KOPT-K1 (cell line): ENCODE data around the gene GNAO1.

Experiments
- H3K27ac ChIP-seq: fragments of 200-600 bp; sonication (generic); 2 replicates; pipeline ENCODE4 v1.5.1; 2016; ENCODE audit warnings: antibody characterized with exemption, mild to moderate bottlenecking, low read depth, low read length; ENCODE audit not compliant: poor library complexity, severe bottlenecking
- H3K36me3 ChIP-seq: fragments of 200-600 bp; sonication (generic); 2 replicates; pipeline ENCODE4 v1.5.1; 2017; ENCODE audit warnings: antibody characterized with exemption, mild to moderate bottlenecking, low read length, moderate library complexity; ENCODE audit not compliant: insufficient read depth
- H3K9me3 ChIP-seq: fragments of 200-600 bp; sonication (generic); 2 replicates; pipeline ENCODE4 v1.5.1; 2017; ENCODE audit warnings: antibody characterized with exemption, low read length, mild to moderate bottlenecking; ENCODE audit not compliant: insufficient read depth, poor library complexity, severe bottlenecking

Gene GNAO1

GRCh38 chr16:56349711-56350161 lies 158.4 kb downstream of the GNAO1 start:
- H3K27ac ChIP-seq, result no peak overlapping the region
- H3K36me3 ChIP-seq, result no peaks in the 10 kb centered on the region
- H3K9me3 ChIP-seq, result no peaks in the 10 kb centered on the region

DNA sequence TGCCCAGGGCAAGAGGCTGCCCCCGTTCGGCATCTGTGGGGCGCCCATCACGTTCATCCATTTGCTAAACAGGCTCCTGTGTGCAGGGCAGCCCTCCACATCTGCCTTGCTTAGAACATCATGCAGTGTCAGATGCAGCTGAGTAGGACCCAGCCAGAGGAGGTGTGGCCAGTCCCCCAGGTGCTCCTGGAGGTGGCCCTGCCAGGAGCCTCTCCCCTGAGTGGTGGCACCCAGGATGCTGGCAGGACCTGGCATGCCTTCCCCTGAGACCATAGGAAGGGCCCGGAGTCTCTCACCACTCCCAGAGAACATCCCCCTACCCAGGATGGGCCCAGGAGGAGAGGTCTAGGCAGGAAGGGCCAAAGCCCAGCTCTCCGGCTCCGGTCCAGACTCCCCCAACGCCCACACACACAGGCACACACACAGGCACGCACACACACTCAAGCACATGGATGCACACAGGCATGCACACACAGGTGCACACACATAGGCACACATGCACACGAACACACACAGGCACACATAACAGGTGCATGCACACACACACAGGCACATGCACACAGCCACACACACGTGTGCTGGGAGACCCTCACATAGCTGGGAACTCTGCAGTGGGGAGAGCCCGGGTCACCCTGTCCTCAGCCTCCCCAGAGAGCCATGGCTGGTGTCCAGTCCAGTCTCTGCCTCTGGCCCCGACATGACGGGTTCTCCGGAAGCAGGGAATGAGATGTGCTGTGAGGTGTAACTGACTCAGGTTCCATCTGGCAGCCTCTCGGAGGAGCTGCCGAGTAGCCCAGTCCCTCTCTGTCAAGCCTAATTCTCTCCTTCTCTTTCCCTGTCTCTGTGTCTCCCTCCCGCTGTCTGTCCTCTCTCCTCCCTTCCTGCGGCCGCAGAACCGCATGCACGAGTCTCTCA lies 159.5 kb downstream of the GNAO1 start:
- Histone ChIP-seq H3K9me3 (no peaks in the 10 kb centered on the region), H3K27ac (no peak overlapping the region), H3K36me3 (no peaks in the 10 kb centered on the region)

- H3K27ac ChIP-seq, result no peak overlapping the region
- no peaks in the 10 kb centered on the region for H3K9me3 ChIP-seq
- H3K36me3 ChIP-seq, result no peaks in the 10 kb centered on the region
Observed at GRCh38 chr16:56351481-56351880, 160.2 kb downstream of the GNAO1 start.

DNA sequence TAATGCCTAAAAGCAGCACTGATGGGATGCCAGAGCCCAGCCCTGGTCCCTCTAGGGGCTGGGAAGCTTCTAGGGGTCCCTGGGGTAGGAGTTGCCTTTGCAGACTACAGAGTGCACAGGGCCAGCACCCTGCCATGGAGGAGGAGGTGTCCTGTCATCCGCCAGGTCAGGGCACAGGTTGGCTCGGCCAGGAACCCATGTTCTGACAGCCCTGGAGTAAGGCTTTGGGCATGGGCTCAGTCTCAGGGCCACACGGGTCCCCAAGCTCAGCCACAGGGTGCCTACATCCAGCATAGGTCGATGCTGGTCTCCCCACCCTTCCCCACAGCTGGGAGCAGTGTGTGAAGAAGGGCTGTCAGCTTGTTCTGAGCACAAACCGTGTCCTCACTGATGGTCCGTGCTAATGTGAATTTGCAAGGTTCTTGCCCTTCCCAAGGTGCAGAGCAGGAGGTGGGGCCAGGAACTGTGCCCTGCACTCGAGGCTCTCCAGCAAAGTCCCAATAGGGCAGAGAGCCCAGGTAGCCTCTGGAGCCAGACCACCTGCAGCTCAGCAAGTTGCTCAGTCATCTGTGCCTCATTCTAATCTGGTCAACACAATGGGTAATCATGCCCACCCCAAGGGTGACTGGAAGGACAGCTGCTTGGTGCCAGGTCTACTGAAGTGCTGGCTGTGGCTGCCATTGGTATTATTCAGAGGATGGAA lies 161.2 kb downstream of the GNAO1 start:
- Histone ChIP-seq H3K27ac (no peak overlapping the region), H3K36me3 (no peaks in the 10 kb centered on the region), H3K9me3 (no peaks in the 10 kb centered on the region)

DNA sequence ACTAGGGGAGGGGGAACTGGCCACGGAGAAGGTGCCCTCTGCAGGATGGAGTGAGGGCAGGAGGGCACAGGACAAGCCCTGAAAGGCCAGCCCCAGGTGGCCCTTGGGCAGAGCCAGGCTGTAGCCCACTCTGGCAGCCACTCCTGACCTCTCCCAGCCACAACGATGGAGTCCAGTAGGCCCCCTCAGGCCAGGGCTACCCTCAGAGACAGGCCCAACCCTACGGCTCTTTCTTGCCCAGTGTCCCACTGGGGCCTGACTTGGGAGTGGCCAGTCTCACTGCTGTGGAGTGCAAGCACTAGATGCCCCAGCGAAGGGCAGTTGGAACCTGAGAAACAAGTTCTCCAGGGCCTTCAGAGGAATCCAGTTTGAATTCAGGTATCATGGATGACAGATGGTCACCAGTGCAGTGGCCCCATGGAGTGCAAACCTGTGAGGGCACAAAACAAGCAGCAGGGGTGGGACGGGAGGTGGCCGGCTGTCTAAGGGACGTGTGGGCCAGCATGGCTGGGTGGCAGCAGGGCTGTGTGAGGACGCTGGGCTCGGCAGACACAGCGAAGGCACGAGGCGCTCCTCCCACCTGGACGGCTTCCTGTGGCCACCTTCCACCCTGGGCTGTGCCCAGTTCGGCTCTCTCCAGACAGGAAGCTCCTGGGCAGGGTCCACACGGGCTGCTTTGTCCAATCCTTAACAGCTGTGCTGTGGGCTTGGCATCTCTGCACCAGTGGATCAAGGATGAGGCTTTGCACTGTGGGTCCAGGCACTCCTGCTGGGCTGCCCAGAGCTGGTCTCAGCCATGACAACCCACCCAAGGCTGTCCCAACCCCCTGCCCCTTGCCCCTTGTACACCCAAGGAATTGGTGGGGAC lies 162.0 kb downstream of the GNAO1 start:
- H3K27ac ChIP-seq, result no peak overlapping the region
- no peaks in the 10 kb centered on the region for H3K36me3 ChIP-seq
- H3K9me3 ChIP-seq, result no peaks in the 10 kb centered on the region

DNA sequence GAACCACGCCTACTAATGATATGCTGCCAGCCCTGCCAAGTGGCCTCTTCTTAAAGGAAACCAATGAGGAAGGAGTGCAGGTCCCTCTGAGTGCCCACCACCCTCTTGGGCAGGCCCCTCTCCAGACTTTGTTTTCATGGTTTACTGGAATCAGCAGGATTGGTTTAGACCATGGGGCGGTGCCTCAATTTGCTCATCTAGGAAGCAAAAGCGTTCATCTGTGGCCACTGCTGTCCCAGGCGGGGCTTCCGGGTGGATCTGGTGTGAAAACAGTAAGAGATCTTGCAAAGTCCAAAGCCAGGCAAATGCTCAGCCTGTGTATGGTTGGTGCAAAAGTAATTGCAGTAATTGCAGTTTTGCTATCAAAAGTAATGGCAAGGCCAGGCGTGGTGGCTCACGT lies 162.7 kb downstream of the GNAO1 start:
- H3K36me3 ChIP-seq, result no peaks in the 10 kb centered on the region
- no peaks in the 10 kb centered on the region for H3K9me3 ChIP-seq
- H3K27ac ChIP-seq, result no peak overlapping the region

DNA sequence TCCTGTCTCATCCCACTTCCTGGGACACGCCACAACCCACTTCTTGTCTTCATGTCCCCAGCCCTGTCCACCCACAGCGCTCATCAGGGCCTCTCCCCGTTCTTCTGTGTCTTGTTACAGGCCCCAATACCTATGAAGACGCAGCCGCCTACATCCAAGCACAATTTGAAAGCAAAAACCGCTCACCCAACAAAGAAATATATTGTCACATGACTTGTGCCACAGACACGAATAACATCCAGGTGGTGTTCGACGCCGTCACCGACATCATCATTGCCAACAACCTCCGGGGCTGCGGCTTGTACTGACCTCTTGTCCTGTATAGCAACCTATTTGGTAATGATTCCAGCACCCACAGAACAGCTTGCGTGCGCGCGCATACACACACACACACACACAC lies 163.5 kb downstream of the GNAO1 start:
- no peaks in the 10 kb centered on the region for H3K9me3 ChIP-seq
- no peak overlapping the region for H3K27ac ChIP-seq
- no peaks in the 10 kb centered on the region for H3K36me3 ChIP-seq

GRCh38 chr16:56355221-56355620 lies 163.9 kb downstream of the GNAO1 start:
- Histone ChIP-seq H3K27ac (no peak overlapping the region), H3K36me3 (no peaks in the 10 kb centered on the region), H3K9me3 (no peaks in the 10 kb centered on the region)

GRCh38 chr16:56355786-56356275 lies 164.5 kb downstream of the GNAO1 start:
- no peaks in the 10 kb centered on the region for H3K9me3 ChIP-seq
- no peak overlapping the region for H3K27ac ChIP-seq
- H3K36me3 ChIP-seq, result peaks cover 5% of the 10 kb centered on the region

GRCh38 chr16:56356276-56357240 lies 165.3 kb downstream of the GNAO1 start:
- peaks cover 12% of the 10 kb centered on the region for H3K36me3 ChIP-seq
- H3K9me3 ChIP-seq, result no peaks in the 10 kb centered on the region
- no peak overlapping the region for H3K27ac ChIP-seq

GRCh38 chr16:56357241-56357764 lies 166.0 kb downstream of the GNAO1 start:
- H3K27ac ChIP-seq, result no peak overlapping the region
- H3K9me3 ChIP-seq, result no peaks in the 10 kb centered on the region
- H3K36me3 ChIP-seq, result peaks cover 19% of the 10 kb centered on the region

DNA sequence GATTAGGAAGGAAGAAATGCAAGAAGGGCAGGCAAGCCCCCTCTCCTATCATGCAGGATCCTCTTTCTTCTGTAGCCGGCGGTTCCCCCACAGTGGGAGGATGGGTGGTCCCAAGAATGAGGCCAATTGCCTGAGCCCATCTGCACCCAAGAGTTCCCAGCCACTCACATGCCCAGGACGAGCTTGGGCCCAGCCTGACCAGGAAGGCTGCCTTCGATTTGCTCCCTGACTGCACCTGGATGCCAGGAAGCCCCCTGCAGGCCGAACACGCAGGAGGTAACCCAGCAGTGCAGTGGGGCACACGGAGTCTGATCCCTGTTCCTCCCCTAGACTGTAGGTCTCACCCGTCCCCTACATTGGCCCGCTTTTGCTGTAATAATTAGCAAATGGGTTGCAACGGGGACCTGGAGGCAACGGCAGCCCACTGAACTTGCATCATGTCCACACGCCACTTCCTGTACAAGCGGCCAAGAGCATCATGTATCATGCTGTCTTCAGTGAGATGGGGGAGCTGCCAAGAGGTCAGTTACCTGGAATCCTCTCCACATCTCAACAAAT lies 166.6 kb downstream of the GNAO1 start:
- Histone ChIP-seq H3K9me3 (no peaks in the 10 kb centered on the region), H3K36me3 (peaks cover 25% of the 10 kb centered on the region), H3K27ac (no peak overlapping the region)

- no peaks in the 10 kb centered on the region for H3K9me3 ChIP-seq
- peaks cover 50% of the 10 kb centered on the region for H3K36me3 ChIP-seq
- H3K27ac ChIP-seq, result no peak overlapping the region
Observed at GRCh38 chr16:56360117-56361008, 169.1 kb downstream of the GNAO1 start.
